Limb (tissue), 2 donors: ENCODE results near the gene IL1RL1.
"Not testable (repeated sequence)": the region's sequence is repeated elsewhere in the genome, so short reads cannot be mapped to it uniquely, and the experiment has no call there.

Source experiments
- DNase-seq, 2 donors: peaks; one replicate each; pipeline ENCODE4 v3.0.0-alpha.2; 2016; ENCODE audit errors: extremely low spot score in 2 of 2

The IL1RL1 gene

DNA sequence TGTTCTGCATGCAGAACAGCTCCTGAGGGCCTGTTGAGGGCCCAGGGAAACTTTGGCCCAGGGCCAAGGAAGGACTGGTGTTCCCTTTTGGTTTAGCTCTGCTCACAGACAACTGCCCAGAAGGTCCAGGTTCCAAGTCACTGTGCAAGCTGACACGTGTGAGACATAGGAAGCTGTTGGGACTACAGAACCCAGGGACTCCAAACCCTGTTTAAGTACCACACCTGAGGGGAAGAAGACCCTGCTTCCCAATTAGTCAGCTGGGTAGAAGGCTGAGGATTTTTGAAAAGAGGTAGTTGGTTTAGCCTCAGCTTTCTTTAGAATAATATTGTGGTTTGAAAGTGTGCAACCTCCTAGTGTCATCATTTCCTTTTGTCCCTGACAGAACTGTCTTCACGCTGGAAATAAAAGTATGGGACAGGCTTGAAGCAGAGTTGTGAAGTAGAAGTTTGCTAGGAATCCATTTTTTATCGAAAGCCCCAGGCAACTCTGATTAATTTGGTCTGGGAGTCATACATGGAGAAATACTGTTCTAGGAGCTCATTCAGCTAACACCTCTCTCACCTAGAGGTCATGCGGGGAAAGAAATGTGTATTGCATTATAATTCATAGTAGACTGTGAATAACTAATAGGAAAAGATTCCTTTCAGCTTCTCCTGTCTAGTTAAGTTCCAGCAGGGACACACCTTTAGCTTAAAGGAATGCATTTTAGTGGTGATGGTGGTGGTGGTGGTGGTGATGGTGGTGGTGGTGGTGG lies 19.9 kb upstream of the IL1RL1 start:
- no peak for DNase-seq

DNA sequence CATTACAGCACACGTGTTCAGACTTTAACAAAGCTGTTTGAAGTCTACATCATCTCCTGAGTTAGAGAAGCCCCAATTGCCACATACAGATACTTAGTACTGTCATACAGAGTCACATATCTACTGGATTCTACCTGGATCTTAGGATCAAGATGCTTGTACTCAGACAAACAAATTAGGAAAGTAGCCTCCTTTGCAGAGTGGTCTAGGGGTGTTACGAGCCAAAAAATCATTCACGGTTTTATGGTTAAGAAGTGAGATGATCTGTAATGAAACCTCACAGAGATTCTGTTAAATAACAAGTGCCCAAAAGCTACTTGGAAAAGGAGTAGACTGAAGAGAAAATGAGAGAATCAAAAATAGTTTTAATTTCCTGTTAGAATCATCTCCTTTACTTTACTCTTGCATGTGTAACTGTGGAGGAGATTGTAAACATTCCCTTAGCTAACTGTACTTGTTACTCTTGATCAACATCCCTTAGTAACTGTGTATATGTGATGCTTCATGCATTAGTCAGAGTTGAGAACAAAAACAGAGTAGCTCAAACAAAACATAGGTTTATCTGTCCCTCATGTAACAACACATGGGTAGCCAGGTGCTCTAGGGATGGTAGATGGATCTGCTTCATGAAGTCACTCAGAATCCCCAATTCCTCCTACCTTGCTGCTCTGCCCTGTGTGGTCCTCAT lies 16.4 kb upstream of the IL1RL1 start:
- DNase-seq = no peak

DNA sequence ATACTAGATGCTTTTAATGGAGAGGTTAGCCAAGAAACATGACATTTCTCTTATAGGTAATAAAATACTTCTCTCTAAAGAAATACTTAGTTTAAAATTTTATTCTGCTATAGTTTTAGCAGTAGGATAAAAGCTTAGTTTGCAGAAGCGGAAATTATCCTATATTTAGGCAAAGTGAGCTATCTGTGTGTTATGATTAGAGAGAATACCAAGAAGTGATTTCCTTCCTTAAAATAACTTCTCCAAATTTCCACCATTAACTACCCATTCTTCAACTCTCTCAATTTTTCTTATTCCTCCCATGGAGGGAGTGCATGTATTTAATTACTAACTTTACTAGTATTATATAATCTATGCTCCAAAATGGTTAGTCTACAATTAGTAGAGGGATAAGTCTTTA lies 15.8 kb upstream of the IL1RL1 start:
- no peak for DNase-seq

DNA sequence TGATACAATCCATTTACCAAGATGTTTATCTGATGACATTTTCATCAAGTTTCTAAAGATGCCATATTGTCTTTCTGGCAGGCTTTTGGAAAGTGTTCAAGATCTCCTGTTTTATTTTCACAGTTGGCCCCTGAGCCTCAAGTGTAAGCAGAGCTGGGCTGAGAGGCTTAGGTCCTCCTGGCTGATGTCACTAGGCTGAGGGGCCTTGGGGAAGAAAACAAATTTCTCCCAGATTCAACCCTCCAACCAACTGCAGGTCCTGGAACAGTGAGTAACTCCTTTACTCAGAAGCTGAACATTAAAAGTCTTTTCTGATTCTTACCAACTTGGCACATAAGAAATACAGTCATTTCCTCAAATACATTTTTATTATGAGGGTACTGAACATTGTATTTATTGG lies 14.9 kb upstream of the IL1RL1 start:
- DNase-seq = no peak

DNA sequence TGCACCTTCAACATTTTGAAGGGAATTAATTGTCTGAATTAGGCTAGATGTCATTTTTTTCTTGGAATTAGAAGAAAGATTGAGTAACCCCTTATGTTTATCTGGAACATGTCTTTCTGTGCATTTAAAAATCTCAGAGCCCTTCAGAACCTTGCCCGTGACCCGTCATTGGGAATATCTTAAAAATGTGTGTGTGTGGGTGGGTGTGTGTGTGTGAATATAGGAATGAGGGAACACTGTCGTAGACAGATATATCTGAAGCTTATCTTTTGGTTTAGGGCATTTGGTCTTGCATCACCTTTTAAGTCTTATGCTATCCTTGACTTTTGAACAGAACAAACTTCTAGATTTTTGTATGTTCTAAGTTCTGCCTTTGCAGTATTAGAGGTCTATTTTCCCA lies 13.5 kb upstream of the IL1RL1 start:
- no peak for DNase-seq

DNA sequence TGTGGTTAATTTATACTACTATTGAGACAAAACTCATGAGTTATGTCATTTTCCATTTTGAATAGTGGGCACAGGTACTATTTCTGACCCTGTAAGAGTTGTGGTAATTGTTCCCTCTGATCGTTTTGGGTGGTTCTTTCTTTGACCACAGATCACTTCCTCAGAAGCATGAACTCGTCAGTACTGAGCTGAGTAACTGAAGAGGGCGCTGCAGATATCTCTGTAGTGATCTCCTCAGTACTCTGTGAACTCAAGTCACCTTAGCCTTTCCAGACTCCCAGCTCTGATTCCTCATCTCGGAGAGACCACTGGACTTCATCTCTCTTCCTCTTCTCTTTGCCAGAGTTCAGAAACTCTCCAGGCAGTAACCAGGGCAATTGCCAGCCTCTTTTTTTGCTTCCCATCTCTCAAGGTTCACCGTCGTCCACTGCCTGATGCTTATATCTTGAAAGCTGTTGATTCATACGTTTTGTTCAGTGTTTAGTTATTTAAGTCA lies 9.4 kb upstream of the IL1RL1 start:
- DNase-seq = no peak

DNA sequence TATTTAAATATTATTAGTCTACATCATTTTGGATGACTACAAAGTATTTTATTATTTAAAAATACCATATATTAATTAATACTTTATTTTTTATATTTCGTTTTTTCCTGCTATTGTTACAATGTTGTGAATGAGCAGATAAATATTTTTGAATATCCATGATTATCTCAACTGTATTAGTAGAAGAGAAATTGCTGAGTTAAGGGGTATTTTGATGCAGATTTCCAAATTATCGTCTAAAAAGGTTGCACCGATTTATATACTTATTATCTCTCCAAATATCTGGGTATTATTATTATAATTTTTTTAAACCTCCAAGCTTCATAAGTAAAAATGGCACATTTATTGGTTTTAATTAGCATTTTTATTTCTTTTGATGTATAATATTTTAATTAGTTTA lies 8.9 kb upstream of the IL1RL1 start:
- DNase-seq = no peak

DNA sequence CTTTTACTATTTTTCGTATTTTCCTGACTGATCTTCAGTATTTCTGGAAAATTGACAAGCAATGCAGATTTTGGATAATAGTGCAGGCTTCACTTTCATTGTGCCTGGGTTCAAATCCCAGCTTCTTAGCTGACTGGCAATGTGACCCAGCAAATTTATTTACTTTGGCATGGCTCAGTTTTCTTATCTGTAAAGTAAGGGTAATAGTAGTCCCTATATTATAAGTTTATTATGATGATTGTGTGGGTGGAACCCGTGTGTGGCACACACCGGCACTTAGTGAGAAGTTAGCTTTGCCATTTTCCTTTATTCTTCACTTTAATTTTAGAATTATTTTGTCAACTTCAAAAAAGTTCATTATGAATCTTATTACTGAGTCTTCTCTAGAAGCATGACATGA lies 7.8 kb upstream of the IL1RL1 start:
- no peak for DNase-seq

DNA sequence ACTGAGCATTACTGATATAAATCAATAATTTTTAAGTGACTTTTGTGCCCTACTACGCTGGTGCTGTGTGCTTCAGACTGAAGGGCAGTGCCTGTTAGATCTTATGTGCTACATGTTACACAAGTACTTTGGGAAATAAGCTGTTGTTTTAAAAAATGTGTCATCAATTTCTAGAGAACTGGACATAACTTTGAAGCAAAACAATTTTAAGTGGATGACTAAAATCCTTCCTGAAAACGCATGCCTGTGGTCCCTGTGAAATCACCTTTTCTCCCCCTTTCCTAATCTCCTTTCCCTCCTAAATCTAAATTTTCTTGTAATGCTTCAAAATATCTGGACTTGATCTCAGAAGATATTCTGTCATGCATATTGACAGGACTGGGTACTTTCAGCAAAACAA lies 7.1 kb upstream of the IL1RL1 start:
- DNase-seq = no peak

DNA sequence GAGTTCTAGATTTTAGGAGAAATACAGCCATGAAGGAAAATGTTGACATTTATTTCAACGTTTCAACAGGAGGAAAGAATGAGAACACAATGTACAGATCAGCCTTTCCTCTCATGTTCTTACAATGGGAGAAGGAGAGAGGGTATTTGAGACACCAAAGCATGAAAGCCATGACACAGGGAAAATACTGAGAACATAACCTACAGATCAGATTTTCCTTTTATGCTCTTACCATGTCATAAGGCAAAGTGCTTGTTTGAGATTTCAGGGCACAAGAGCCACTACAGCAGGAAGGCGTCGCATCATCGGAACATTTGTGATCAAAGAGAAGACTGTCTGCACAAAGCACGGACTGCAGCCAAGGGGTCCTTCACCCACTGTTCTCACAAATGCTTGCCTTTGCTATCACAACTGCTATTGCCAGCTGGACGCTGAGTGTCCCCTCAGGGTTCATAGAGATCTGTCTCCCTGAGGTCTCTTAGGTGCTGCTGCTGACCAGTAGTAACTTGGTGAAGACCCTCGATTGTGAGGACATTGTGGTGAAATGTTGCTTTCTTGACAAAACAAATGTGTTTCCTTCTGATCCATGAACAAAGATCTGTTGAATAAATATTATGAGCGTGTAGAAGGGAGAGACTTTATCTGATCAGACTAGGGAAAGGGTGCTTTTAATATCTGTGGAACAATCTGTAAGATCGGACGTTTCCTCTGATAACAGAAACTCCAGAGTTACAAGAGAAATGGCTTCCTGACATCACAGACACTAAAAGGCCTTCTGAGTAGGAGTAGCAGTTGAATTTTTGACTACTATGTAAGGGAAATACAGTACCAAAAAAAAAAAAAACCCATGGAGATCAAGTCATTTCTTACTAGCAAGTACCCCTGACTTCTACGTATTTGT lies 6.4 kb upstream of the IL1RL1 start:
- no peak for DNase-seq

DNA sequence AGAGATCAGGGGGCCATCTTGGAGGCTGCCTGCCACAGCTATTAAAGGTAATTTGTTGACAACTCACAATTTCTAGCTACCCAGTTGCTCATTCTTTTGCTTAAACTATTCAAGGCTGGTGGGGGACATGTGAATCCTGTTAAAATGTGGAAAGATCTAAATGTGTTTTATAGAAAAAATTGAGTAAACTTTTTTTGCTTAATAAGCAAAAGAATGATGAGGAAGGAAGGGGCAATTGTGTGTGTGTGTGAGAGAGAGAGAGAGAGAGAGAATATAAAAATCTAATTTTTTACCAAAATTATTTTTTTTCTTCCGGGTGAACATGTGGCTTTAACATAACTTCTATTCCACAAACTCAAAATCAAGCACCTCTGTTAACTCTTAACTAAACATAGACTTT lies 5.2 kb upstream of the IL1RL1 start:
- no peak for DNase-seq

DNA sequence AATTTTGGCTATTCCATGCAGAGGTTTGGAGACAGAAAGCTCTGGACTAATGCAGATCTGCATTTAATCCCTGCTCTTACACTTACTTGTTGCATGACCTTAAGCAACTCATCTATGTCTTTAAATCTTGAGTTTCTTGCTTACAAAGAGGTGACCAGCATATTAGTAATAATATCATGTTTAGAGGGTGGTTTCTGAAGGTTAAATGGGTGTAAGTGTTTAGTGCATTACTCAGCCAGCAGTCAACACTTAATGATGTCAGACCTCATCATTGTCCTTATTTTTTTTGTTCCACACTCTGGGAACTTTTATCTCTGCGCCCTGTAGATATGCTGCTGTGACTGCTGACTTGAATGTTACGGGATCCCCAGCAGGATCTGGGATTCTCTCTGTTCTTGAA lies 1.7 kb downstream of the IL1RL1 start:
- DNase-seq = no peak

DNA sequence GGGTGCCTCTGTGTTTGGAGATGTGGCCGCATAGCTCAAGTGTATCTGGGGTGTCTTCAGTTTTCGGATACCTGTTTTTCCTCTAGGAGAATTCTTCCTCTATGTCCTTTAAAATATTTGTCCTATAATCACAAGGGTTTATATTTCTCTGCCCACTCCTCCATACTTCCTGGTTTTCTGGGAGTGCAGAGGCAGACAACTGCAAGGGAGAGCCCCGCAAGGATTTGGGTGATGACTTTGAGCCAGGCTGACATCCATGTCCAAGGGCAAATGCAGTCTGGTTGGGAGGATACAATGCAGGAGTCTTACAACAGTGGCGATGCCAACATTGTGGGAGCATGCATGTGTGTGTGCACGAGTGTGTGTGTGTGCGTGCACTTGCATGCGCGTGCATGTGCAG lies 2.1 kb downstream of the IL1RL1 start:
- no peak for DNase-seq

DNA sequence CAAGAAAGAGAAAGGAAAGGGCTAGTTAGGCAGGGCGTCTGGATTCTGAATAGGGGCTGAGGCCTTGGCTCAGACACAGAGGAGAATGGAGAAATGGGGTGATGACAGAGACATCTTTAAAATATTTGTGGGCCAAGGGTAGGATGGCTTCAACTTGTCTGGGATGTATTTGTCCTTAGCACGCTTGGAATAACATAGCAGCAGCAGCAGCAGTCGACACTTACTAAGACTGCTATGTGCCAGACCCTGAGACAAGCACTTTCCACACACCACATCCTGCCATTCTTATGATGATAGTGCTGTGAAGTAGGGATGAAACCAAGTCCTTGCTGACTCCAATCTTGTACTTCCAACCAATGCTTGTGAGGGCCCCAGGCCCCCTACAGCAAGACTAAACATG lies 2.6 kb downstream of the IL1RL1 start:
- no peak for DNase-seq

DNA sequence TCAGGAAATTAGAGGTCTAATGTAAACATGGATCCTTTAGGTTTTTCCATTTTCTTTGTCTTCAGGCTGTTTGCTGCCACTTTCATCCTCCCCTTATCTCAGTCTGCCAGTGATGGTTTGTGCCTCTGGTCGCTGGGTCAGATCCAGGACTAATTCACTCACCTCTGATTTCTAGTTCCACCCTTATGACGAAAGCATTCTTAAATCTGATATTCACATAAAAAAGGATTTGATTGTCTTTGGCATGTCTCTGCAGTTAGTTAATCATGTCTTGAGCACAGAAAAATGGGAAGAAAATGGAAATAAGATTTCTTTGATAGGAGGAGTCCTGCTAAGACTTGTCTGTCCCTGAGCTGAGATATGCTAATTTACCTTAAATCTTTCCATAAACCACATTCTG lies 4.6 kb downstream of the IL1RL1 start:
- DNase-seq = no peak

DNA sequence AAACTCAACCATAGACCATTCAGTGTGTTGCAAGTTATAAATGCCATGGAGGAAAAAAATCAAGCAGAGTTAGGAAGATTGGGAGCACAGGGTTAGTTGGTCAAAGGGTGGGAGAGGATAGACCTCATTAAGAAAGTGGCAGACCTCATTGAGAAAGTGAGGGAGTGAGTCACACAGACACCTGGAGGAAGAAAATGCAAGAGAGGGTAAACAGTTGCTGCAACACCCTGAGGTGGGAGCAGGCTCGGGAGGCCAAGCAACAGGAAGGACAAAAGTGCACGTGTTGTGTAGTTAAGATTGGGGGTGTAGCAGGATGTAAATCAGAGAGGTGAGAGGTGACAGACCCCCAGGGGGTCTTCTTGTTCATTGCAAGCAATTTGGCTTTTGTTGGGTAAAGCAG lies 6.4 kb downstream of the IL1RL1 start:
- DNase-seq = no peak

DNA sequence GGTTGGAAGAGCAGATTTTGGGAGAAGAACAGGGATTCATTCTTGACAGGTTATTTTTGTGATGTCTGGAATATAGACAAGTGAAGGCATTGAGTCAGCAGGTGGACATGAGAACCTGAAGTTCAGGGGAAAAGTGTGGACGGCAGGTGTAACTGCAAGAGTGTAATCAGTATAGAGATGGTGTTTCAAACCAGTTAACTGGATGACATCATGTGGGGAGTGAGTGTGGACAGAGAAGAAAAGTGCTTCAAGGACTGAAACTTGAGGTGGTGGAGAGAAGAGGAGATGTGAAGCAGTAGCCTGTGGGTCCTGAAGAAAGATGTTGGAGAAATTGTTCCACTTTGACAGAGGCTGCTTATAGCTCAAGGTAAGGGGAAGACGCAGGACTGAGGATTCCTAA lies 7.1 kb downstream of the IL1RL1 start:
- DNase-seq = no peak

DNA sequence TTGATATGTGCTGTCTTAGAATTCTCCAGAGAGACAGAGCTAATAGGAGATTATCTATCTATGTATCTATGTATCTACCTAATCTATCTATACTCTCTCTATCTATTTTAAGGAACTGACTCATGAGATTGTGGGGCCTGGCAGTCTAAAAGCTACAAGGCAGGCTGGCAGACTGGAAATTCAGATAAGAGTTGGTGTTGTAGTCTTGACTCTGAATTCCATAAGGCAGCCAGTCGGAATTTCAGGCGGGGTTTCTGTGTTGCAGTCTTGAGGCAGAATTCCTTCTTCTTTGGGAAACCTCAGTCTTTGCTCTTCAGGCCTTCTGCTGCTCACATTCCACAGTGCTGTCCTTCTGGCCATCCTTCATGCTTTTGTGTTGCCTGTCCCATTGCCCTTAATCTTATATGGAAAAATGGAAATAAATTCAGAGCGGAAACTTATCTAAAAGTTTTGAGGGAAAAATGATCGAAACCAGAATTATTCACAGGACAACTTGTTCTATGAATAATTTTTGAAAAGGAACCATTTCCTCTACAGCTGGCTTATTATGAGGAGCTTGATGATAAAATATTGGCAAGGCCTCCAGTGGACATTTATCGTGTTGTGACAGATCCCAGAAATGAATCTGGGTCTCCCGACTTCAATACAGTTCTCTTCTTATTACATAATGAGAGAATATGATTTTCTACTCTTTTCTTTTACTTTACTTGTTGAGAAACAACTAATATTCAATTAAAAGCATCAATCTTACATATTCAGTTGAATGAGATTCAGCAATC lies 10.8 kb downstream of the IL1RL1 start:
- no peak for DNase-seq

DNA sequence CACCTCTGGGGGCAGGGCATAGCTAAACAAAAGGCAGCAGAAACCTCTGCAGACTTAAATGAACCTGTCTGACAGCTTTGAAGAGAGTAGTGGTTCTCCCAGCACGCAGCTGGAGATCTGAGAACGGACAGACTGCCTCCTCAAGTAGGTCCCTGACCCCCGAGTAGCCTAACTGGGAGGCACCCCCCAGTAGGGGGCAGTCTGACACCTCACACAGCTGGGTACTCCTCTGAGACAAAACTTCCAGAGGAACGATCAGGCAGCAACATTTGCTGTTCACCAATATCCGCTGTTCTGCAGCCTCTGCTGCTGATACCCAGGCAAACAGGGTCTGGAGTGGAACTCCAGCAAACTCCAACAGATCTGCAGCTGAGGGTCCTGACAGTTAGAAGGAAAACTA lies 13.6 kb downstream of the IL1RL1 start:
- not testable (repeated sequence) for DNase-seq

DNA sequence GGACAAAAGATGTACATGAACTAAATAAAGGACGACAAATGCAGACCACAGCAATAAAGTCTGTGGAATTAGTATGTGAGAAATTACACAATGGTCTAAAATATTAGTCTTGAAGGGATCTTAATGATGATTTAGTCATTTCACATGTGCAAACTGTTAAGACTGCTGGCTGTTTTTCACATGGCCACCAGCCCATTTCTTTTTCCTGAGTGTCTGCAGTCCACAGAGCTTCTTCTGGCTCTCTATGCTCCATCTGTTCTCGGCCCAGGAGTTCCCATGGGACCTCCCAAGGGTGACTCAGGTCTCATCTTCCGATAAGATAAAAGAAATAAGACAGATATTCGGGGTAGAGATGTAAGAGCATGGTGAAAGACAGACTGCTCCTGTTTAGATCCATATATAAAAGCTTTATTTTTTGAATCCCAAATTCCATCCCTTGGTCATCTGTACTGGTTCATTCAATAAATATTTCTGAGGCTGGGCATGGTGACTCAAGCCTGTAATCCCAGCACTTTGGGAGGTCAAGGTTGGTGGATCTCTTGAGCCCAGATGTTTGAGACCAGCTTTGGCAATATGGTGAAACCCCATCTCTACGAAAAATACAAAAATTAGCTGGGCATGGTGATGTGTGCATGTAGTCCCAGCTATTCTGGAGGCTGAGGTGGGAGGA lies 20.1 kb downstream of the IL1RL1 start:
- DNase-seq = no peak

DNA sequence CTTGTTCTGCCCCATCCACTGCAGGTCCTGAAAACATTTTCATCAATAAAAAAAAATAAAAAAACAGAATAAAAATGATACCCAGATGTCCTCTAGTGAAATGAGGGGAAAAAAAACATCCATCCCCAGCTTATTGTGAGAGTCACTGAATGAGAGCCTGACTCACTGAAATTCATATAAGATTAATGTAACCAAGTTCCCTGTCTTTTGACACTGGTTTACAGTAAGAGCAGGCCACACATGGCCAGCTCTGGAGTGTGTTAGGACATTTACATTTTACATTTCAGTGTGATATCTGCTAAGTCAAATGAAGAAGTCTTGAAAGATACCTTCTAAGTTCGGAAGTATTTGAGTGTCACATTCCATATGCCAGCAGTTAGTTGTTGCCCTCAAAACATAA lies 23.1 kb downstream of the IL1RL1 start:
- DNase-seq = no peak
